ENCODE measurements around the gene MRPL12.

DNA sequence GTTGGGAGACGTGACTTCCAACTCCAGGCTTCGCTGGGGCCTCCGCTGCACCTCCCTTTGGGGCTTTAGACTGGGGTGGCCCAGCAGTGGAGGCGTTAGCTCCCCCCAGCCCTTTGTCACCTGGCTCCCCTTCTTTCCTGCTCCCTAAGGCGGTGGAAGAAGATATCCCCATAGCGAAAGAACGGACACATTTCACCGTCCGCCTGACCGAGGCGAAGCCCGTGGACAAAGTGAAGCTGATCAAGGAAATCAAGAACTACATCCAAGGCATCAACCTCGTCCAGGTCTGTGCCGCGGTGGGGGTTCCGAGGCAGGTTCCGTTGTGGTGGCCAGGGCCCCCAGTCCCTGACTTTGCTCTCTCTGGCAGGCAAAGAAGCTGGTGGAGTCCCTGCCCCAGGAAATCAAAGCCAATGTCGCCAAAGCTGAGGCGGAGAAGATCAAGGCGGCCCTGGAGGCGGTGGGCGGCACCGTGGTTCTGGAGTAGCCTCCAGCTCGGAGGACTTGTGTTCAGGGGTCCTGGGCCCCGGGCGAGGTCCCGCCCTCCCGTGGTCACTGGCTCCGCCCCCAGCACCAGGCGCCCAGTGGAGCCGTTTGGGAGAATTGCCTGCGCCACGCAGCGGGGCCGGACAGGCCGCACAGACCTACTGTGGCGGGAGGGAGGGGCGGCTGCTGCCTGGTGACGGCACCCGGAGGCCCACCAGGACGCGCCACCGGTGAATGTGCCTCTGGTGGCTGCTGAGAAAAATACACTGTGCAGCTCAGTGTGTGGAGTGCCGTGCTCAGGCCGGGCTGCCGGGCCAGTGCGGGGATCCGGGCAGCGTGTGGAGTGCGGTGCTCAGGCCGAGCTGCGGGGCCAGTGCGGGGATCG, 3.8 kb downstream of the MRPL12 start:
- TF ChIP-seq, protein P1, sequence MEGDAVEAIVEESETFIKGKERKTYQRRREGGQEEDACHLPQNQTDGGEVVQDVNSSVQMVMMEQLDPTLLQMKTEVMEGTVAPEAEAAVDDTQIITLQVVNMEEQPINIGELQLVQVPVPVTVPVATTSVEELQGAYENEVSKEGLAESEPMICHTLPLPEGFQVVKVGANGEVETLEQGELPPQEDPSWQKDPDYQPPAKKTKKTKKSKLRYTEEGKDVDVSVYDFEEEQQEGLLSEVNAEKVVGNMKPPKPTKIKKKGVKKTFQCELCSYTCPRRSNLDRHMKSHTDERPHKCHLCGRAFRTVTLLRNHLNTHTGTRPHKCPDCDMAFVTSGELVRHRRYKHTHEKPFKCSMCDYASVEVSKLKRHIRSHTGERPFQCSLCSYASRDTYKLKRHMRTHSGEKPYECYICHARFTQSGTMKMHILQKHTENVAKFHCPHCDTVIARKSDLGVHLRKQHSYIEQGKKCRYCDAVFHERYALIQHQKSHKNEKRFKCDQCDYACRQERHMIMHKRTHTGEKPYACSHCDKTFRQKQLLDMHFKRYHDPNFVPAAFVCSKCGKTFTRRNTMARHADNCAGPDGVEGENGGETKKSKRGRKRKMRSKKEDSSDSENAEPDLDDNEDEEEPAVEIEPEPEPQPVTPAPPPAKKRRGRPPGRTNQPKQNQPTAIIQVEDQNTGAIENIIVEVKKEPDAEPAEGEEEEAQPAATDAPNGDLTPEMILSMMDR (IDR thresholded peaks at IDR 0.05): no peak
- TF ChIP-seq POLR2A (IDR thresholded peaks at IDR 0.05): no peak
- no peak for TF ChIP-seq POLR2AphosphoS5 (IDR thresholded peaks at IDR 0.05)
